GM12872 (cell line): ENCODE measurements around the gene SHB.

Experiments used
- TF ChIP-seq, protein P1 (sequence below): IDR thresholded peaks from 3 replicates; pipeline ENCODE4 v1.5.1; 2011; ENCODE audit warnings: low read depth, mild to moderate bottlenecking, low read length, moderate library complexity; ENCODE audit not compliant: insufficient read depth

SHB gene

GRCh38 chr9:38010918-38011704, 57.9 kb downstream of the SHB start:
- TF ChIP-seq, protein P1, sequence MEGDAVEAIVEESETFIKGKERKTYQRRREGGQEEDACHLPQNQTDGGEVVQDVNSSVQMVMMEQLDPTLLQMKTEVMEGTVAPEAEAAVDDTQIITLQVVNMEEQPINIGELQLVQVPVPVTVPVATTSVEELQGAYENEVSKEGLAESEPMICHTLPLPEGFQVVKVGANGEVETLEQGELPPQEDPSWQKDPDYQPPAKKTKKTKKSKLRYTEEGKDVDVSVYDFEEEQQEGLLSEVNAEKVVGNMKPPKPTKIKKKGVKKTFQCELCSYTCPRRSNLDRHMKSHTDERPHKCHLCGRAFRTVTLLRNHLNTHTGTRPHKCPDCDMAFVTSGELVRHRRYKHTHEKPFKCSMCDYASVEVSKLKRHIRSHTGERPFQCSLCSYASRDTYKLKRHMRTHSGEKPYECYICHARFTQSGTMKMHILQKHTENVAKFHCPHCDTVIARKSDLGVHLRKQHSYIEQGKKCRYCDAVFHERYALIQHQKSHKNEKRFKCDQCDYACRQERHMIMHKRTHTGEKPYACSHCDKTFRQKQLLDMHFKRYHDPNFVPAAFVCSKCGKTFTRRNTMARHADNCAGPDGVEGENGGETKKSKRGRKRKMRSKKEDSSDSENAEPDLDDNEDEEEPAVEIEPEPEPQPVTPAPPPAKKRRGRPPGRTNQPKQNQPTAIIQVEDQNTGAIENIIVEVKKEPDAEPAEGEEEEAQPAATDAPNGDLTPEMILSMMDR = no peak

DNA sequence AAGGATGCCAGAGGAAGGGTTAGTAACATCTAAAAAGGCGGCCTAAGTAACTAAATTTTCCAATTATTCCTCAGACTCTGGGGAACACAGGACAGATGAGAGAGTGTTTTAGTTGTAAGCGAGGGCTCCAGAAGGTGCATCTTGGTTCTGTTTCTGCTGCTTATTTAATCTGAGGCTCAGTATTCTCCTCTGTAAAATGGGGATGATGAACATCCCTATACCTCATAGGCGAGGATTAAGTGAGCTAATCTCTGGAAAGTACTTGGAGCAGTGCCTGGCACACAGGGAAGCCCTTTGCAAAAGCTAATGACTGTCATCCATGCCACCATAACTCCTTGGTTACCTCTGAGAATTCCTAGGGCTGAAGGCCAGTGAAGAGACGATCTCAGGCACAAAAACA, 59.0 kb downstream of the SHB start:
- TF ChIP-seq, protein P1 = no peak

DNA sequence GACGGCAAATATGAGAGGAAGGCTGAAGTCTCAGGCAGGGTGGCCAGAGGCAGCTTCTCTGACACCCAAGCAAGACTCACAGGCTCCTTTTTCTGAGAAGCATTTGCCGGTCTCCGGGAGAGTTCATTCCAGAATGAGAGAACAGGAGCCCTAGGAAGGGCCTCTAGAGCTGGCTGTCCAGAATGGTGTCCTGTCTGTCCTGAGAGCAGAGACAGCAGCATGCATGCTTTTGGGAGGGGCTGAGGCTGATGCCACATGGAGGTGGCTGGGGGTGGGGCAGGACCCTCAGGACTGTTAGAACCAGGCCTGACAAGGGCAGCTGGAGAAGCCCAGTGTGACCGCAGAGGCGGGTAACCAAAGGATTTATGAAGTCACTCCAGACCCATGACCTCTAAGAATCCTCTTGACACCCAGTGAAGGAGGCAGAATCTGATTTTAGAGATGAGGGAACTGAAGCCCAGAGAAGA, 60.0 kb downstream of the SHB start:
- TF ChIP-seq, protein P1 = no peak

DNA sequence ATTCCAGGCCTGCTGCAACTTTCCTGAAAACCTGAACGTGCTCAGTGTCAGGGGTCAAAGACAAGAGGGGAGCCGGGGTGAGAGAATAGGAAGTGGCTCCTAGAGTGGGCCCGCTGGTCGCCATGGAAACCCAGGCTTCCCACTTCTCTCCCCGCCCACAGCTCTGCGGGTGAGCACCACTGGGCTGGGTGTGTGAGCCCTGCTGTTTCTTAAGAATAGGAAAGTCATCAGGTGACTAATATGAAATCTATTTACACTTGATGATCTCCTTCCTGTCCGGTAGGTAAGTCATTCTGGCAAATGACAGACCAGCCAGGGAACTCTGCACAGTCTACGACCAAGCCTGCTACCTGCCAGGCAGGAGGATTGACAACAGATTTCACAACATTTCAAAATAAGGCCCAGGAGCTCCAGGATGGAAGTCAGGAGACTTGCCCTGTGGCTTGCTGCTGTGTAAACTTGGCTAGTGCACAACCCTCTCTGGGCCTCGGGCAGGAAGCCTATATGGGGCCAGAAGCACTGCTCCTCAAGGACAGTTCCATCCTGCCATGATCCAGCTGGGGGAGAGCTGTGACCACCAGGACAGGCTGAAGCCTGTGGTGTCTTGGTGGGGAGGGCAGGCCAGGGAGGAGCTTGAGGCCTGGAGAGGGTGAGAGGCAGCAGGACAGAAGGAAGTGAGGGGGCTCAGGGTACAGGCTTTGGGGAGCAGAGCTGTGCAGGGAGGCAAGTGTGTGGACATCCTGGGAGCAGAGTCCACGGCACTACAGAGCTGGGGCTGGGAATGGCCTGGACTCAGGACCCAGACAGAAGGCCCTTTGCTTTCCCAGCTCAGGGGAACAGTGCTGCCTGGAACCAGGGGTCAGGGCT, 60.6 kb downstream of the SHB start:
- TF ChIP-seq, protein P1 = no peak

DNA sequence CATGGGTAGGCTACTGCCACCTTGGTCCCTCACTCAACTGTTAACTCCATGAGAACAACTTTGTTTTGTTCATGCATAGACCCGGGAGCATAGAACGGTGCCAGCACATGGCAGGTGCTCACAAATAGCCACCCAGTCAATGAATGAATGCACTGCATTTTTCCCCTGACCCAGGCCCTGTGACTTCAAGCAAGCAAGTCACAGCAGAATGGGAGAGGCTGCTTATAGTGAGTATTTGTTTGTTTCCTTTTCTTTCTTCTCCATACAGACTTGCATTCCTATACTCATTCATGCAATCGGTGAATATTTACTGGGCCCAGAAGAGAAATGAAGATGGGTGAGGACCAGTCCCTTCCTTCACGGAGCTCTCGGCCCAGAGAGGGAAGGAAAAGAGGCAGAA, 62.0 kb downstream of the SHB start:
- TF ChIP-seq, protein P1 = no peak

- TF ChIP-seq, protein P1 = no peak
Measured at GRCh38 chr9:38006163-38006562, 62.9 kb downstream of the SHB start.

DNA sequence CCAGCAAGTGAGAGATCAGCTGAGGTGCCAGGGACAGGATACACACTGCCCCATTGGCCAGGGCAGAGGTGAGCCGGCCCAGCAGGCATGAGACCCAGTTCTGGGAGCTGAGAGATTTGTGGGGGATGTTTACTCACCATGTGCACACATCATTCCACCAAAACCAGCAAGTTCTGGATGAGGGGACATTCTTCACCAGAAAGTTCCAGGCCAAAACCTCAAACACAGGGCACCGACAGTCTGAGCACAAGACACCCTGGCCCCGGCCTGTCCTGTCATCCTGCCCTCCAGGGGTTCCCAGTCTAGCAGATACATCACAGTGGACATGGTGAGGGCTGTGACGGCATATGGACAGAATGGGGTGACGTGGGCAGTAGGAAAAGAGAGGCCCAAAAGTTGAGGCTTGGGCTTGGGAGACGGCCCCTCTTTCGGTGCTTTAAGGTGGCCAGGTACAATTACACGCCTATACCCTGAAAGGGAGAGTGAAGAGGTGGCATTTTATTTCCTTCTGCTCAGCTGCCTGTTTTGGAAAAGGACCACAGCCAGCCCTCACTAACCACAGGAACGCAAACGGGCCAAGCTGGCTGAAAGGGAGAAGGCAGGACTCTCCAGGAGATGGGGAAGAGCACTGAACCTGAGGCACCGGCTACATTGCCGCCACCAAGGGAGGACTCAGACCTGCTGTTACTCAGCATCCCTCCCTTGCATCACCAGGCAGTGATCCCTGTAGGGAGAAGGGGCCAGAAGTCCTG, 64.0 kb downstream of the SHB start:
- TF ChIP-seq, protein P1 = no peak
